Stomach (tissue), 4 donors: ENCODE data around the gene FAM47B.

ENCODE experiments used
- CTCF ChIP-seq, 7 experiments: fragments of 450-650 bp in 4 of 7; fragments of 200-600 bp in 3 of 7; sonication (generic) in 3 of 7; IDR thresholded peaks; one replicate each; pipeline ENCODE4 v1.5.1; 2016 to 2019; ENCODE audit warnings: antibody characterized with exemption in 7 of 7, control low read depth in 2 of 7, mild to moderate bottlenecking in 1 of 7
- POLR2A ChIP-seq, 4 donors: fragments of 450-650 bp; IDR thresholded peaks; one replicate each; pipeline ENCODE4 v1.6.1; 2016; ENCODE audit warnings: antibody characterized with exemption in 4 of 4, control low read depth in 2 of 4, mild to moderate bottlenecking in 1 of 4, moderate library complexity in 1 of 4
- POLR2AphosphoS5 ChIP-seq, 3 donors: sonication (generic); formaldehyde crosslinking; IDR thresholded peaks; one replicate each; pipeline ENCODE4 v1.6.1; 2016; ENCODE audit warnings: antibody characterized with exemption in 3 of 3

DNA sequence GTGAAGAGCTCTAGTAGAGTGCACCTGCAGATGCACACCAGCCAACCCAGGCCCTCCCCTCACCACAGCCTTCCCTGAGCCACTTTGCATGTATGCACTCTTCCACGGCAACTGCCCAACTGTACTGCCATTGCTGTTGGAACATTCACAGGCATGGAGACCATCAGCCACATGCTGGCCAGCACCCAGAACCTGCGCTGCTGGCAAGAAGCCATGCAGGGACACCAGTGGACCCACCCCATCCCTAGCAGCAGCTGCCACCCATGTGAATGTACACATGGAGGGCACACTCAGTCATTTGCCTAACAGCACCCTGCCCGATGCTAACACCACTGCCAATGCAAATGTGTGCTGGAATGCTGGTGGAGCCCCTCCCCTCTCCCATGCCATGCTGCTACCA is 35.6 kb downstream of the FAM47B start:
- TF ChIP-seq POLR2A (IDR thresholded peaks at IDR 0.05), result no peak
- TF ChIP-seq POLR2AphosphoS5 (IDR thresholded peaks at IDR 0.05), result no peak
- no peak for TF ChIP-seq CTCF (IDR thresholded peaks at IDR 0.05)
